GM12875 (cell line): ENCODE measurements around the gene STK35.

ENCODE experiments used
- H3K4me3 ChIP-seq: one replicate; pipeline ENCODE4 v1.5.1; 2011; ENCODE audit warnings: low read depth, low read length, control low read depth
- CTCF ChIP-seq: IDR thresholded peaks from 2 replicates; pipeline ENCODE4 v1.5.1; 2011; ENCODE audit warnings: low read depth, mild to moderate bottlenecking, control low read depth, inconsistent platforms, low read length, moderate library complexity, borderline replicate concordance; ENCODE audit not compliant: insufficient read depth

The STK35 gene

GRCh38 chr20:2108498-2108897 lies 6.9 kb downstream of the STK35 start:
- no peak for TF ChIP-seq CTCF
- no peak overlapping the region for H3K4me3 ChIP-seq

- TF ChIP-seq CTCF: no peak
- no peak overlapping the region for H3K4me3 ChIP-seq
Measured at GRCh38 chr20:2108987-2109386, 7.4 kb downstream of the STK35 start.

GRCh38 chr20:2109425-2110210 lies 8.0 kb downstream of the STK35 start:
- no peak overlapping the region for H3K4me3 ChIP-seq
- no peak for TF ChIP-seq CTCF

- no peak overlapping the region for H3K4me3 ChIP-seq
- TF ChIP-seq CTCF: no peak
Measured at GRCh38 chr20:2112910-2113309, 11.3 kb downstream of the STK35 start.

- TF ChIP-seq CTCF: no peak
- no peak overlapping the region for H3K4me3 ChIP-seq
Measured at GRCh38 chr20:2114127-2114959, 12.7 kb downstream of the STK35 start.

GRCh38 chr20:2114990-2115681 lies 13.5 kb downstream of the STK35 start:
- no peak overlapping the region for H3K4me3 ChIP-seq
- TF ChIP-seq CTCF: no peak
